SJCRH30 (cell line): ENCODE measurements around the gene GREB1L. TPM values are rescaled to one million over a fixed set of nuclear protein-coding genes. Genes with fewer than 3 reads are reported as not detected.
"Not testable (repeated sequence)": the region's sequence is repeated elsewhere in the genome, so short reads cannot be mapped to it uniquely, and the experiment has no call there.

ENCODE experiments used
- DNase-seq, 2 experiments: peaks; one replicate each; pipeline ENCODE4 v3.0.0-alpha.2; 2015 to 2020
- H3K27ac ChIP-seq: fragments of 250-450 bp; sonication (Bioruptor Pico); 2 replicates; pipeline ENCODE4 v1.5.1; 2020; ENCODE audit warnings: mild to moderate bottlenecking, moderate library complexity
- H3K27me3 ChIP-seq: fragments of 250-450 bp; sonication (Bioruptor Pico); 2 replicates; pipeline ENCODE4 v1.5.1; 2020; ENCODE audit warnings: mild to moderate bottlenecking, moderate library complexity
- H3K36me3 ChIP-seq: fragments of 250-450 bp; sonication (Bioruptor Pico); 2 replicates; pipeline ENCODE4 v1.5.1; 2020; ENCODE audit warnings: mild to moderate bottlenecking, moderate library complexity
- H3K4me1 ChIP-seq: fragments of 250-450 bp; sonication (Bioruptor Pico); 2 replicates; pipeline ENCODE4 v1.5.1; 2020; ENCODE audit warnings: mild to moderate bottlenecking, moderate library complexity
- H3K4me3 ChIP-seq: fragments of 250-450 bp; sonication (Bioruptor Pico); 2 replicates; pipeline ENCODE4 v1.5.1; 2020; ENCODE audit warnings: mild to moderate bottlenecking, moderate library complexity
- H3K9me3 ChIP-seq: fragments of 250-450 bp; sonication (Bioruptor Pico); replicated peaks from 2 replicates; pipeline ENCODE4 v1.5.1; 2020; ENCODE audit warnings: mild to moderate bottlenecking, moderate library complexity
- total RNA-seq: library from RNA; depleted of rRNA; stranded (reverse); fragments of >200 nt; shearing (Covaris generic); gene quantifications from 2 replicates; pipeline ENCODE4 v1.2.3, GENCODE V29; 2014; rRNA removed

The GREB1L gene
- not detected in 2 replicates for total RNA-seq

DNA sequence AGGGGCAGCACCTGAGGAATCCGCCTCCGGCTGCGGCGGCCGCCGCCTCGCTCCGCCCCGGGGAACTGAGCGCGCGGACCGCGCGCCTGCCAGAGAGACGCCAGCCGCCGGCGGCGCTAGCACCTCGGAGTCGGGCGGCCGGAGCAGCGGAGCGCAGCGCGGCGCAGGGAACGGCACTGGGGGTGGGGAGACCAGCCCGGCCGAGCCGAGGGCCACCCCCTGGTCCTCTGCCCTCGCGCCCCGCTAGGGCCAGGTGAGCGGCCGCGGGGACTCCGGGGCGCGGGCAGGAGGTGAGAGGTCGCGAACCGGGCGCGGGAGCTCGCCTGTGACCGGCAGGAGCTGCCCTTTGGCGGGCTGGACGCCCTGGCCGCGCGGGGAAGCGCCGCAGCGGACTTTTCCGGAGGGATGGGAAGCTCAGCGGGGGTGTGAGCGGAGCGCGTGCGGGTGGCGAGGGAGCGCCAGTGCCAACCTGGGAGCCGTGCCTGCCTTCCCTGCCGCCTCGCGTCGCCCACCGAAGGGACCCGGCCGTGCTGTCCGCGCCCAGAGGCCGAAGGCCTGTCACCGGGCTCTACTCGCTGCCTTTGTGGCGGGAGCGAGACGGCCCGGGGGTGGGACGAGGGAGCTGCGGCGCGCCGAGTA lies at the start of gene GREB1L:
Gene GREB1L (plus strand): TSS at position 92 of the 639 bp plus-strand sequence. CDS start 141,287 bp downstream, outside the sequence.
- H3K27me3 ChIP-seq = no peaks in the 10 kb centered on the region
- H3K4me3 ChIP-seq = no peak within 1 kb of the TSS
- H3K36me3 ChIP-seq = no peaks in the 10 kb centered on the region
- H3K9me3 ChIP-seq = no peaks in the 10 kb centered on the region
- no peak within 1 kb of the TSS for H3K27ac ChIP-seq
- H3K4me1 ChIP-seq = no peaks in the 10 kb centered on the region
- no peak for DNase-seq

DNA sequence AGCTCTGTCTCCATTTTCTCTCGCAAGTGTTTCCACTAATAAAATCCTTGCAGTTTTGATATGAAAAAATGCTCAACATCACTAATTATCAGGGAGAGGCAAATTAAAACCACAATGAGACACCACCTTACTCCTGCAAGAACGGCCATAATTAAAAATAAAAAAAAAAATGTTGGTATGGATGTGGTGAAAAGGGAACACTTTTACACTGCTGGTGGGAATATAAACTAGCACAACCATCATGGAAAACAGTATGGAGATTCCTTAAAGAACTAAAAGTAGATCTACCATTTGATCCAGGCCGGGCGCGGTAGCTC lies 49.8 kb upstream of the GREB1L start:
- Histone ChIP-seq H3K27me3 (no peaks in the 10 kb centered on the region), H3K27ac (no peak overlapping the region), H3K4me1 (no peaks in the 10 kb centered on the region), H3K36me3 (no peaks in the 10 kb centered on the region), H3K9me3 (no peaks in the 10 kb centered on the region), H3K4me3 (no peak overlapping the region)
- no peak for DNase-seq

DNA sequence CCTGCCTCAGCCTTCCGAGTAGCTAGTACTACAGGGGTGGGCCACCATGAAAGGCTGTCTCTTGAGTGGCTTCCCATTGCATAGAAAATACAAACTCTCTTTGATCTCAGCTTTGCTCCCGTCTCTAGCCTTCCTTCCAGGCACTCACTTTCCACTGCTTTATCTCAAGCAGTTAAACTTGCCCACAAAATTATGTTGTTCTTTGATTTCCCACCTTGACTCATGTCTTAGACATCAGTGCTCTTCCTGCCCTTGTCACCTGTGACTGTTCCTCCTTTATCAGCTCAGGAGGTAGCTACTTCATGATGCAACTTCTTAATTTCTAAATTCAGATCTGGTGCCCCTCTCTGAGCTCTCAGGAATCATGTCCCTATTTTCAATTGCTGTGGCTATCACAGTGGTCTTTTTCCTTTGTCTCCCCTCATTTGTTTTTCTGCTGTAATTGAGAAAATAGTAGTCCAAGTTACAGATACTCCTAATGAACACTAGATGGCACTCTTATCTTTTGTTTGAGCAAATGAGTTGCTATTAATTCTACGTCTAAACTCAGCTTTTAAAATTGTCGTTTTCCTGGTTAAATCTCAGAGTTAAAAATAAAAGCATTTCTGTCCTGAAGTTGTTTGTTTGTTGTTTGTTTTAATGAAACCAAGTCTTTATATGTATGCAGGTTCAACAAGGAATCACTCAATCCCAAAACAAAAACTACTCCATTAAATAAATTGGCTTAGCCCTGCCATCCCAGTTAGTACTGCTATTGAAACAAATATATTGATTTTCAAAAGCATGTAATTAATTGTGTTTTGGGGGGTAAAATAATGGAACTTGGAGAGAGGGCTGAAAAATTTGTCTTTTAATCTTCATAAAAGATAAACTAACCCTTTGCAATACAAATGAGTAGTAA lies 46.9 kb upstream of the GREB1L start:
- no peaks in the 10 kb centered on the region for H3K27me3 ChIP-seq
- peak in 1 of 2 experiments; percentile 44 for DNase-seq
- no peak overlapping the region for H3K4me3 ChIP-seq
- H3K36me3 ChIP-seq = no peaks in the 10 kb centered on the region
- H3K27ac ChIP-seq = no peak overlapping the region
- H3K4me1 ChIP-seq = no peaks in the 10 kb centered on the region
- no peaks in the 10 kb centered on the region for H3K9me3 ChIP-seq

DNA sequence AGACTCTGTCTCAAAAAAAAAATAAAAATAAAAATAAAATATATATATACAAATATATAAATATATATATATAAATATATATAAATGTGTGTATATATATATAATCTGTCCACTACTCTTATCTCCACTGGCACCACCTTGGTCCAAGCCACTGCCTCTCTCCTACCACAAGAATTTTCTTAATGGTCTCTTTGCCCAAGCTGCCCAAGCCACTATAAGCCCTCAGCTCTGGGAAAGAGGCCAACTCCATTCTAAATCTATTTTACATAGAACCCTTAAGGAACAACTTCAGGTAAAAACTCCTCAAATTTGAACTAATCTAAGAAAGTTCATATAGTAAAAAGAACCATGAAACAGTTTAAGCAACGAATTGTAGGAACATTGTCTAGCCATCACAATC lies 45.6 kb upstream of the GREB1L start:
- no peak overlapping the region for H3K4me3 ChIP-seq
- no peaks in the 10 kb centered on the region for H3K27me3 ChIP-seq
- no peak overlapping the region for H3K27ac ChIP-seq
- no peaks in the 10 kb centered on the region for H3K36me3 ChIP-seq
- H3K4me1 ChIP-seq = no peaks in the 10 kb centered on the region
- no peak for DNase-seq
- no peaks in the 10 kb centered on the region for H3K9me3 ChIP-seq

DNA sequence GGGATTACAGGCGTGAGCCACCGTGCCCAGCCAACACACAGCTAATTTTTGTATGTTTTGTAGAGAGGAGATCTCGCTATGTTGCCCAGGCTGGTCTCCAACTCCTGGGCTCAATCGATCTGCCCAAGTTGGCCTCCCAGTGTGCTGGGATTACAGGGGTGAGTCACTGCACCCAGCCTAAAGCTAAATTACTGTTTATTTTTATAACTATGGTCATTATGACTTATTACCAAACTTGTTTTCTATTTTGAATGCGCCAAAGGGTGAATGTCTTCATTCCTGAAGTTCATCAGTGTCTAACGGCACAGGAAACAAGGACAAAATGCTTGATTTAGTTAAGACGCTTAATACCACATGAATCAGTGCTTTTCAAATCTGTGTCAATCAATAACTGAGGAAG lies 38.9 kb upstream of the GREB1L start:
- Histone ChIP-seq H3K27me3 (no peaks in the 10 kb centered on the region), H3K4me3 (no peak overlapping the region), H3K4me1 (no peaks in the 10 kb centered on the region), H3K9me3 (no peaks in the 10 kb centered on the region), H3K27ac (no peak overlapping the region), H3K36me3 (no peaks in the 10 kb centered on the region)
- no peak for DNase-seq

DNA sequence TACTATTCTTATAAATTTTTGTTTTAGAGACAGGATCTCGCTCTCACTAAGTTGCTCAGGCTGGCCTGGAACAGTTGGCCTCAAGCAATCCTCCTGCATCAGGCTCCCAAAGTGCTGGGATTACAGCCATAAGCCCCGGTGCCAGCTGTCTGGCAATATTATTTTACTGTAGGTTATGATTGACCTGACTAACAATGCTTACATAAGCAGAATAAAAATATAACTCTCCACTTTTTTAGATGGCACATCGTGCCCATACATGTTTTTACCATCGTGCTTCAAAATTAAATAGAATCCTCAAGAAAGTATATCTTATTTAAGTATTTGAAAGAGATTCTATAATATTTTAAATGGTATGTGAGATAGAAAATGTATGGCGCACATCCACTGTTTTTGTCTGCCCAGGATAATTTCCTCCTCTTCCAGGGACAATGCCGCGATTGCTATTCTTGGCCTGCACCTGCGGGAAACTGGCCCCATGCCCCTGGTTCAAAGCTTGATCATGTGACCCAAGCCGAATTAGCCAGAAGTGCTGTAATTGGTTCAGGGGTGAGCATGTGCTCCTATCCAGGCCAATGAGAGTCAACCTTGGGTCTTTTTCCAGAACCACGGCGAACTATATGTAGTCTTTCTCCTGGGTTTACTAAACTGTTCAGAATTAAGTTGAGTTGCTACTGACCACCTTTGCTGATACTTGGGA lies 38.3 kb upstream of the GREB1L start:
- H3K4me1 ChIP-seq = no peaks in the 10 kb centered on the region
- no peaks in the 10 kb centered on the region for H3K36me3 ChIP-seq
- H3K9me3 ChIP-seq = no peaks in the 10 kb centered on the region
- DNase-seq = no peak
- H3K4me3 ChIP-seq = no peak overlapping the region
- H3K27ac ChIP-seq = no peak overlapping the region
- no peaks in the 10 kb centered on the region for H3K27me3 ChIP-seq

DNA sequence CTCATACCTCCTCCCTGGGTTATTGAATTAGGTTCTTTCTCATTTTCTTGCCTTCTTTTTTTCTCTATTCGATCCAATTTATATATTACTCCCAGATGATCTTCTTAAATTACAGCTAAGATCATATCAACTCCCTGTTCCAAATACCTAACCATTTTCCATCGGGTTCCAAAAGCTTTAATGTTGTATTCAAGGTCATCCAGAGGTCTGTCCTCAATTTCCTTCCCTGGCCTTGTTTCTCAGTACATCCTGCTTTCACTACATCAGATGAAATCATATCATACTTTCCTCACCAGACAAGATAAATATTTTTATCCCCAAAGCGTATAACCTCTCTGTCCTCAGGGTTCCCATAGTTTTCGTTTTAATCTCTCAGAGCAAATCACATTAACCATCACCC lies 36.3 kb upstream of the GREB1L start:
- Histone ChIP-seq H3K4me3 (no peak overlapping the region), H3K36me3 (no peaks in the 10 kb centered on the region), H3K9me3 (no peaks in the 10 kb centered on the region), H3K4me1 (no peaks in the 10 kb centered on the region), H3K27ac (no peak overlapping the region), H3K27me3 (no peaks in the 10 kb centered on the region)
- no peak for DNase-seq

DNA sequence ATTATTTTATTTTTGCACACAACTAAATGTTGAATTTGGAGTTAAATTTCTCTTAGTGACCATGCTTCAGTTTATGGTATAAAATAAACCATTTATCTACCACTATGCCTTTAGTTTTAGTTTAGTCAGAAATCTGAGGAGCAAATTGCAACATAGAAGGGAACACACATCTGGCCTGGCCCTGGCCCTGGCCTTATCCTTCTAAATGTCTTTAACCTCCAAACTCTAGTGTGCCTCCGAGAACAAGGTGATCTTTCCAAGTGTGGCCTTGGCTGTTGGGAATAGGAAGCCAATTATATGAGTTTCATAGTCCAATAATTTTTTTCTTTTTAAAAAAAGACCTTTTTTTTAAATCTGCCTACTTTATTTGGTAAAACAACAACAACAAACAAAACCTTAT lies 31.8 kb upstream of the GREB1L start:
- H3K27ac ChIP-seq = no peak overlapping the region
- no peaks in the 10 kb centered on the region for H3K9me3 ChIP-seq
- H3K4me3 ChIP-seq = no peak overlapping the region
- DNase-seq = no peak
- no peaks in the 10 kb centered on the region for H3K4me1 ChIP-seq
- H3K36me3 ChIP-seq = no peaks in the 10 kb centered on the region
- H3K27me3 ChIP-seq = no peaks in the 10 kb centered on the region

DNA sequence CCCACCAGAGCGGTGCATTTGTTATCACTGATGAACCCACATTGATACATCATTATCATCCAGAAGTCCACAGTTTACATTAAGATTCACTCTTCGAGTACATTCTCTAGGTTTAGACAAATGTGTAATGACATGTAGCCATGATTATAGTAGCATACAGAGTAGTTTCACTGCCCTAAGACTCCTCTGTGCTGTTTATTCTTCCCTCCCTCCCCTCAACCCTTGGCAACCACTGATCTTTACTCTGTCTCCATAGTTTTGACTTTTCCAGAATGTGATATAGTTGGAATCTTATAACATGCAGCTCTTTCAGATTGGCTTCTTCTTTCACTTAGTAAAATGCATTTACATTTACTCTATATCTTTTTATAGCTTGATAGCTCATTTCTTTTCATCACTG lies 31.2 kb upstream of the GREB1L start:
- Histone ChIP-seq H3K9me3 (no peaks in the 10 kb centered on the region), H3K27ac (no peak overlapping the region), H3K36me3 (no peaks in the 10 kb centered on the region), H3K4me3 (no peak overlapping the region), H3K4me1 (no peaks in the 10 kb centered on the region), H3K27me3 (no peaks in the 10 kb centered on the region)
- DNase-seq = no peak

DNA sequence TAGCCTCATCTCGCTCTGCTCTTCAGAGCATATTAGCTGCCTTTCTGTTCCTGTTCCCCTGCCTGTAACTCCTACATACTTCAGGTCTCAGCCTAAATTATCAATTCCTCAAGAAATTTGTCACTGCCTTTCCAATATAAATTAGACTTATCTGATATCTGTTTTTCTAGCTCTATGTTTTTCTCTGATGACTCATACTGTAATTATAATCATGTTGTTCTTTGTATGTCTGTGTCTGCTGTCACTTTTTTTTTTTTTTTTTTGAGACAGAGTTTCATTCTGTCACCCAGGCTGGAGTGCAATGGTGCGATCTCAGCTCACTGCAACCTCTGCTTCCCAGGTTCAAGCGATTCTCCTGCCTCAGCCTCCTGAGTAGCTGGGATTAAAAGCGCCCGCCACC lies 27.6 kb upstream of the GREB1L start:
- not testable (repeated sequence) for H3K27ac ChIP-seq, H3K4me3 ChIP-seq, H3K27me3 ChIP-seq, H3K4me1 ChIP-seq, H3K9me3 ChIP-seq, H3K36me3 ChIP-seq, DNase-seq

DNA sequence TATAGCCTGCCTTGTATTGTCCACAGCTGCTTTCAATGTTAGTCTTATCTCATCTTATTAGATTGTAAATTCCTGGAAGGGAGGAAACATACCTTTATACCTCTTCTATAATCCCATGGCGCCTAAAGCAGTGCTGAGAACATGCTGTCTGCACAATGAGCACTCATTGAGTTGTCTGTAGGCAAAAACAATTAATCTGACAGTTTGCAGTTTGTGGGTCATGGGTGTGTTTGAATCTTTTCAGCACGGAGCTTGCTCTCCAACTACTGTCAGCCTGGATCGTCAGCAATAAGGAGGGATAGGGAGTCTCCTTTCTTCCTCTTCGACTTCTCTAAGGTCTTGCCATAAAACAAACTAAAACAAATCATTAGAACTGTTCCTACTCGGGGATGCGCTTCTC lies 26.5 kb upstream of the GREB1L start:
- H3K27me3 ChIP-seq = no peaks in the 10 kb centered on the region
- no peaks in the 10 kb centered on the region for H3K9me3 ChIP-seq
- no peaks in the 10 kb centered on the region for H3K4me1 ChIP-seq
- no peaks in the 10 kb centered on the region for H3K36me3 ChIP-seq
- no peak for DNase-seq
- no peak overlapping the region for H3K27ac ChIP-seq
- H3K4me3 ChIP-seq = no peak overlapping the region

DNA sequence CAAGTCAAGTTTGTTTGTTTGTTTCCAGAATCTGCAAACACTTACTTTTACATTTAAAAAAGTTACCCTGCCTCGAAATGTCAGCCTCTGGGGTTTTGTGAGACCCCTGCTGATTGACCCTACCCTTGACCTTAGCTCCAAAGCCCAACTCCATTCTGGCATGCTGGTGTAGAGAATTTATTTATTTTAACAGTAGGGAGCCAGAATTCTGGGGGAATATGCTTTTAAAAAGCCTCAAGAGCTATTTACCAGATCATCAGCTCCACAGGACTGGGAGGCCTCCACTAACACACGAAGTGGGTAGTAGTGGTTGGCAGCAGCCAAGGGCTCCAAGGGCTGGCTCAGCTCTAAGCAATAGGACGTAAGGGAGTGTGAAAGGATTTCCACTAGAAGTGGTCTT lies 23.2 kb upstream of the GREB1L start:
- Histone ChIP-seq H3K4me1 (no peaks in the 10 kb centered on the region), H3K27me3 (no peaks in the 10 kb centered on the region), H3K9me3 (no peaks in the 10 kb centered on the region), H3K27ac (no peak overlapping the region), H3K36me3 (no peaks in the 10 kb centered on the region), H3K4me3 (no peak overlapping the region)
- DNase-seq = no peak

DNA sequence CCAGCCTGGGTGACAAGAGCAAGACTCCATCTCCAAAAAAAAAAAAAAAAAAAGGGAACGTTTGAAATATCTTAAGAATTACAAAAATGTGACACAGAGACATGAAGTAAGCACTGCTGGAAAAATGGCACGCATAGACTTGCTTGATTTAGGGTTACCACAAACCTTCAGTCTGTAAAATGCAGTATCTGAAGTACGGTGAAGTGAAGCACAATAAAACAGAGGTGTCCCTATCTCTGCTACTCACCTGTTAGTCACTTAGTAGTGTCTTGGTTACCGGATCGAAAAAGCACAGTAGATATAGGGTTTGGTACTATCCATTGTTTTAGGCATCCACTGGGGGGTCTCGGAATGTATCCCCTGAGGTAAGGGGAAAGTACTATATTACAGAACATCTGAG lies 11.6 kb upstream of the GREB1L start:
- Histone ChIP-seq H3K9me3 (no peaks in the 10 kb centered on the region), H3K27me3 (no peaks in the 10 kb centered on the region), H3K27ac (no peak overlapping the region), H3K36me3 (no peaks in the 10 kb centered on the region), H3K4me1 (no peaks in the 10 kb centered on the region), H3K4me3 (no peak overlapping the region)
- no peak for DNase-seq

DNA sequence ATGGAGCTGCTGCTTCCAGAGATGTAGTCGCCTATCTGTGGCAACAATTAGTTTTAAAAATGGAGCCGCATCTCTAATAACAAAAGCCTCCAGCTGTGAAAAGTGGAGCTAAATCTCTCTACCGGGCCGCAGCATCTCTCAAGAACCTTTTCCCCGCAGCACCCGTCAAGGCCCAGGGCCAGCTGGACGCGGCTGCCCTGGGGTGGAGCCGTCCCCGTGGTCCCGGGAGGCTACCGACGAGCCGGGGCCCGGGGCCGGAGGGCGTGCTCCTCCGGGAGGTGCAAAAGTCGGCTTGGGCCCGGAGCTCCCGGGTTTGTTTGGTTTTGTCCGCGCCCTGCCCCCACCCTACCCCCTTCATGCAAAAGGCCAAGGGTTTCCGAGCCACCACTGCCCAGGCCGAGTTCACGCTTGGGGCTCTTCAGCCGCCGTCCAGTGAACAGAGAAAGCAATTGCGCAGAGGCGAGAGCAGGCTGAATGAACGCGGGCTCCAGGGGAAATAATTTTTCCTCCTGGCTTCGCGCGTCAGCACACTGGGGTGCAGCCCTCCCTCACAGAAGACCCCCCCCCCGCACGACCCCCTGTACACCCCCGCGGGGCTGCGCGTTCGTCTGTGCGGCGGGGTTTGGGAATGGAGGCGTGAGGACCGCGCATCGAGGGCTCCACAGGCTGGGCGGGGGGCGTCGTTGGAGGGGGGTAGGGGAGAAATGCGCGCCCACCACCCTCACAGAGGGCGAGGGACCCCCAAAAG lies 557 bp upstream of the GREB1L start:
- Histone ChIP-seq H3K9me3 (no peaks in the 10 kb centered on the region), H3K27me3 (no peaks in the 10 kb centered on the region), H3K4me1 (no peaks in the 10 kb centered on the region), H3K36me3 (no peaks in the 10 kb centered on the region), H3K27ac (no peak overlapping the region), H3K4me3 (no peak overlapping the region)
- no peak for DNase-seq
